Mucosa of descending colon (tissue), 3 donors: ENCODE results near the gene SLC25A23. TPM values are rescaled to one million over a fixed set of nuclear protein-coding genes. Genes with fewer than 3 reads are reported as not detected.

Source experiments
- ATAC-seq: fragments of 200-7000 bp; cut with Tn5 transposase; one replicate; pipeline ENCODE4 v1.9.1; 2020; ENCODE audit warnings: mild to moderate bottlenecking, moderate library complexity
- DNase-seq, 3 donors: peaks; one replicate each; pipeline ENCODE4 v3.0.0-alpha.2; 2020
- H3K36me3 ChIP-seq: fragments of 200-600 bp; one replicate; pipeline ENCODE4 v1.8.0; 2021; ENCODE audit warnings: low read depth, mild to moderate bottlenecking
- H3K4me1 ChIP-seq: fragments of 200-600 bp; one replicate; pipeline ENCODE4 v1.8.0; 2021; ENCODE audit warnings: low read depth, mild to moderate bottlenecking
- H3K4me3 ChIP-seq: fragments of 200-600 bp; one replicate; pipeline ENCODE4 v1.8.0; 2021; ENCODE audit warnings: mild to moderate bottlenecking
- H3K9me3 ChIP-seq: fragments of 200-600 bp; one replicate; pipeline ENCODE4 v1.8.0; 2021; ENCODE audit warnings: mild to moderate bottlenecking
- intact Hi-C, 2 donors: fragments of 100-400 bp; cut with DNase I in 1 of 2; cut with micrococcal nuclease in 1 of 2; formaldehyde crosslinking; loops; one replicate each; pipeline versions ENCODE4 v1.11.0 to v1.11.1; 2022; cut with DNase I, micrococcal nuclease
- total RNA-seq, 3 donors: library from RNA; stranded (reverse); fragmentation: NEBNext Ultra II Directional in 2 of 3; extraction: Animal tissue kit (Norgen Biotek cat#: 25700) in 2 of 3; gene quantifications; one replicate each; pipeline versions ENCODE4 v1.2.1 to v1.2.4, GENCODE V29; 2021 to 2023
- TF ChIP-seq, protein P1 (sequence below): fragments of 200-600 bp; IDR thresholded peaks from one replicate; pipeline ENCODE4 v1.8.0; 2022; ENCODE audit warnings: antibody characterized with exemption, mild to moderate bottlenecking
- donor health status: DM: no; HTN: no; CAD: no; lungs with moderate emphysema.
- donor health status: DM: no; HTN: no; CAD: no.
- donor health status: DM: no; HTN: yes; CAD: no.

SLC25A23 gene
- total RNA-seq, 3 donors from 2014 or later: 106 to 181 (median 116) TPM

DNA sequence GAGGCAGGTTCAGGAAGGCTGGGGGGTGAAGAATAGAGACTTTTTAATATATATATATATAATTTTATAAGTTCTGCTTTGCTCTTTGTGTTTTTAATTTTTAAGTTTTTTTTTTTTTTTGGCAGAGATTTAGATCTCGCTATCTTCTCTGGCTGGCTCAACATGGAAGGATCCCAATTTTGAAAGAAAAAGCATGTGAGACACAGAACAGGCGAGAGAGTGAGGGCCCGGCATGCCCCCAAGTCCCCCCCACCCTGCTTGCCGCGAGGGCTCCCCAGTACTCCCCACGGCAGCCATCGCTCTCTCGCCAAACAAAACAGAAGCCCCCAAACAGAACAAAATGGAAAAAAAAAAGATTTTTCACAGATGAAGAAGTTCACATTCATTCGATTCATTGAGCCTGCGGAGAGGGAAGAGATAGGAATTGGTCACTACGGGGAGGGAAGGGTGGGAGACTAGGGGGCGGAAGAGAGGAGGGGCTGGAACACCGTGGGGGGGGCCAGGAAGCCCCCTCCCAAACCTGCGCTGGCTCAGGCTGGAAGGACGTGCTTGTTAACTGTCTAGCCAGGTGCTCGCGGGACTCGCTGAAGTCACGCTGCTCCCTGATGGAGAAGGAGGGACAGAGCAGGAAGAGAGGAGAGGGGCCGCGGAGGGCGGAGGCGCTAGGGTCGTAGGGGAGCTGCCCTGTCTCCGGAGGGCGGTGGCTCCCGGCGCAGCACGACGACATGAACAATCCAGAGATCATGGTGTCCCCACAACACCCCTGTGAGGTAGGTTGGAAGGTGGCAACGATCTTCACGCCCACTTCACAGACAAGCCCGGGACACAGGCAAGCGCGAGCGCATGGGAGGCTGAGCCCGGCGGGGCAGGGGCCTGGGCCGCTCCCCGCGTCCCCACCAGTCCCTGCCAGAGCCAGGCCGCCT is 45.6 kb downstream of the SLC25A23 start:
- intact Hi-C loops: no loop called here
- TF ChIP-seq, protein P1, sequence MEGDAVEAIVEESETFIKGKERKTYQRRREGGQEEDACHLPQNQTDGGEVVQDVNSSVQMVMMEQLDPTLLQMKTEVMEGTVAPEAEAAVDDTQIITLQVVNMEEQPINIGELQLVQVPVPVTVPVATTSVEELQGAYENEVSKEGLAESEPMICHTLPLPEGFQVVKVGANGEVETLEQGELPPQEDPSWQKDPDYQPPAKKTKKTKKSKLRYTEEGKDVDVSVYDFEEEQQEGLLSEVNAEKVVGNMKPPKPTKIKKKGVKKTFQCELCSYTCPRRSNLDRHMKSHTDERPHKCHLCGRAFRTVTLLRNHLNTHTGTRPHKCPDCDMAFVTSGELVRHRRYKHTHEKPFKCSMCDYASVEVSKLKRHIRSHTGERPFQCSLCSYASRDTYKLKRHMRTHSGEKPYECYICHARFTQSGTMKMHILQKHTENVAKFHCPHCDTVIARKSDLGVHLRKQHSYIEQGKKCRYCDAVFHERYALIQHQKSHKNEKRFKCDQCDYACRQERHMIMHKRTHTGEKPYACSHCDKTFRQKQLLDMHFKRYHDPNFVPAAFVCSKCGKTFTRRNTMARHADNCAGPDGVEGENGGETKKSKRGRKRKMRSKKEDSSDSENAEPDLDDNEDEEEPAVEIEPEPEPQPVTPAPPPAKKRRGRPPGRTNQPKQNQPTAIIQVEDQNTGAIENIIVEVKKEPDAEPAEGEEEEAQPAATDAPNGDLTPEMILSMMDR: no peak
- no peak for ATAC-seq

DNA sequence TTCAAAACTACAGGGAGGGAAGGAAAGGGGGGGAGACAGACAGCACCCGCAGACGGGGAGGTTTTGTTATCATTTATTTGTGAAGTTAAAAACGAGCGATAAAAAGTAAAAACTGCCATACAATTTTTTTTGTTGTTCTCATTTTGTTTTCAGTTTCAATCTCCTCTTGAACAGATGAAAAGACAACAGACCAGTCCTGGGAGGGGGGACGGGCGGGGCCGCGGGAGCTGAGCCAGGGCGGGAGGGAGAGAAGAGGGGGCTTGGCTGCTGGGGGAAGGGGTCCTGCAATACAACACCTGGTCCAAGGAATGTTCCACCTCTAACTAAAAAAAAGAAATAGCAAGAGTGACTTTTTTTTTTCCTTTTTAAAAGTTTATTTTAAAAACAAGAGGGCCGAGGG is 46.3 kb downstream of the SLC25A23 start:
- H3K4me3 ChIP-seq: no peak overlapping the region

More for the DNA sequence above, 45.6 kb downstream of the SLC25A23 start:
- Histone ChIP-seq H3K4me1 (no peaks in the 10 kb centered on the region), H3K9me3 (no peaks in the 10 kb centered on the region), H3K4me3 (no peak overlapping the region), H3K36me3 (peaks cover 25% of the 10 kb centered on the region)
- no peak for DNase-seq

DNA sequence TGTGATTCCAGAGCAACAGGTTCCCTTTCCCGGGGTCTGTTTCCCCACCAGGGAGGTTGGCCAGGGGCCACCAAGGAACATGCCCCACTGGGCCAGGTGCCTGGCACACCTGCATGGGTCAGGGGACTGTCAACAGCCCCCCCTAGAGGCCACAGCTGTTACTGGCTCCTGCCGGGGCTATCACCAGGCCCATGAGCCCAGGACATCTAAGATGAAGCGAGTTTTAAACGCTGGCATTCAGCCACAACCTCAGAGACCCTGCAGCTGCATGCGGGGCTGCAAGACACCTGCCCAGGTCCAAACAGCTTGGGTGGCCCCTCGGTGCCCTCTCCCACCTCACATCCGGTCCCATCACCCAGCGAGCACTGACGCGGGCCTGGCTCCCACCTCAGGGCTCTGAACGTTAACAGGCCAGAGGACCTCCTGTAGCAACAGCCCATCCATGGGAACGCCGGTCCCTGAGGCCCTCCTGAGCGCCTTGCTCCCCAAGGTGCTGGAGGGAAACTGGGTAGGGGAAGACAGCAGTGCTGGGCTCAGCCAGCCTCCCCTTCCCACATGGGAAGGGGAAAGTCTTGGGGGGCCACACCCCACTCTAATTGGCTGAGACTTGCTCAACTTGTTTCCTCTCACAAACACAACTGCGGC is 47.0 kb downstream of the SLC25A23 start:
- Histone ChIP-seq H3K4me3 (no peak overlapping the region), H3K9me3 (no peaks in the 10 kb centered on the region), H3K4me1 (no peaks in the 10 kb centered on the region), H3K36me3 (peaks cover 22% of the 10 kb centered on the region)
- intact Hi-C loops: no loop called here
- ATAC-seq (peak; percentile 94), DNase-seq (peak in 2 of 3 donors; percentile 79 to 80)
- TF ChIP-seq, protein P1: peak; percentile 66

More for the DNA sequence above, 46.3 kb downstream of the SLC25A23 start:
- Histone ChIP-seq H3K4me1 (no peaks in the 10 kb centered on the region), H3K9me3 (no peaks in the 10 kb centered on the region), H3K36me3 (peaks cover 25% of the 10 kb centered on the region)
- no peak for ATAC-seq
- DNase-seq: no peak
- TF ChIP-seq, protein P1: no peak
- intact Hi-C loops: no loop called here

DNA sequence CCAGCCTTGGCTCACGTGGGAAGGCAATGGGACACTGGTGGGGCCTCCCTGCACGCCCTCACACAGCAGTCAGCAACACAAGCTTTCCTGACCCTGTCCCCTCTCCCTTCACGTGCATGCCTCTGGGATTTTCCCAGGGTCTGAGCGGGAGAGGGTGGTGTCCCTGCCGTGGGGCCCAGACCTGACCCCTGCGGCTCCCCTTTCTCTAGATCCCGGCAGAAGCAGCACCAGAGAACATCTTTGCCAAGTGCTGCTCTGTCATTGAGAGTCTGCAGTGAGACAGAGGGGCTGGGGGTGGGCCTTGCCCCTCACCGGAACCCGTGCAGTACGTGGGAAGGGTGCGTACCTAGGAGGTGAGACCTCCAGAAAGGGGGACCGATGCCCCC is 47.5 kb downstream of the SLC25A23 start:
- no peak overlapping the region for H3K4me3 ChIP-seq
- peaks cover 16% of the 10 kb centered on the region for H3K36me3 ChIP-seq
- no peaks in the 10 kb centered on the region for H3K4me1 ChIP-seq
- no peaks in the 10 kb centered on the region for H3K9me3 ChIP-seq
- ATAC-seq (peak; percentile 12), DNase-seq (no peak)
- intact Hi-C loops: no loop called here
- TF ChIP-seq, protein P1: no peak

DNA sequence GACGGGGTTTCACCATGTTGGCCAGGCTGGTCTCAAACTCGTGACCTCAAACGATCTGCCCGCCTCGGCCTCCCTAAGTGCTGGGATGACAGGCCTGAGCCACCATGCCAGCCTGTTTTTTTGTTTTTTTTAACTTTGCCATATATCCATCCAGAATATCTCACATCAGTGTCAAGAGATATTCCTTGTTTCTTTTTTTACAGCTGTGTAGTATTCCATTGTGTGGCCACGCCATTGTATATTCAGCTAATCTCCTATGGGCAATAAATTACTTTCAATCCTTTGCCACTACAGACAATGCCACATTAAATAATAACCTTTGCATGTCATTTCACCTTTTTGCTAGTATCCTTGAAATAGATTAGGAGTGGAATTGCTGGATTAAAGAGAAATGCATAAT is 50.2 kb downstream of the SLC25A23 start:
- ATAC-seq (no peak), DNase-seq (no peak)
- no peaks in the 10 kb centered on the region for H3K36me3 ChIP-seq
- no peaks in the 10 kb centered on the region for H3K4me1 ChIP-seq
- intact Hi-C loops: no loop called here
- no peaks in the 10 kb centered on the region for H3K9me3 ChIP-seq
- TF ChIP-seq, protein P1: no peak
- no peak overlapping the region for H3K4me3 ChIP-seq
